ENCODE measurements around the gene UQCRHL. TPM values are rescaled to one million over a fixed set of nuclear protein-coding genes. Genes with fewer than 3 reads are reported as not detected.
A peak's percentile ranks its signal among the peaks of the same experiment; 100 is the strongest.

The UQCRHL gene
- total RNA-seq, 1 donor from 2014 or later: 2.0 TPM

- no peaks in the 10 kb centered on the region for H3K36me3 Mint-ChIP-seq (ENCODE audit: unreplicated experiment)
- H3K4me3 Mint-ChIP-seq (ENCODE audit: unreplicated experiment): peak overlapping the region; percentile 71
- no peak for TF ChIP-seq CTCF (IDR thresholded peaks at IDR 0.05; ENCODE audit: partially characterized antibody, unreplicated experiment)
- DNase-seq: no peak
- H3K9me3 Mint-ChIP-seq (ENCODE audit: unreplicated experiment): peaks cover 6% of the 10 kb centered on the region
- H3K27ac Mint-ChIP-seq (ENCODE audit: unreplicated experiment): no peak overlapping the region
- peaks cover 9% of the 10 kb centered on the region for H3K27me3 Mint-ChIP-seq (ENCODE audit: unreplicated experiment)
- peaks cover 23% of the 10 kb centered on the region for H3K4me1 Mint-ChIP-seq (ENCODE audit: low read depth, unreplicated experiment)
Observed at GRCh38 chr1:15760520-15761211, 46.8 kb downstream of the UQCRHL start.

GRCh38 chr1:15758953-15759661, 48.3 kb downstream of the UQCRHL start:
- DNase-seq: peak; percentile 52
- peaks cover 17% of the 10 kb centered on the region for H3K4me1 Mint-ChIP-seq (ENCODE audit: low read depth, unreplicated experiment)
- no peak overlapping the region for H3K27ac Mint-ChIP-seq (ENCODE audit: unreplicated experiment)
- H3K4me3 Mint-ChIP-seq (ENCODE audit: unreplicated experiment): peak overlapping the region; percentile 83
- peaks cover 7% of the 10 kb centered on the region for H3K27me3 Mint-ChIP-seq (ENCODE audit: unreplicated experiment)
- TF ChIP-seq CTCF (IDR thresholded peaks at IDR 0.05; ENCODE audit: partially characterized antibody, unreplicated experiment): no peak
- peaks cover 5% of the 10 kb centered on the region for H3K9me3 Mint-ChIP-seq (ENCODE audit: unreplicated experiment)
- H3K36me3 Mint-ChIP-seq (ENCODE audit: unreplicated experiment): no peaks in the 10 kb centered on the region

- TF ChIP-seq CTCF (IDR thresholded peaks at IDR 0.05; ENCODE audit: partially characterized antibody, unreplicated experiment): no peak
- H3K36me3 Mint-ChIP-seq (ENCODE audit: unreplicated experiment): no peaks in the 10 kb centered on the region
- peak; percentile 63 for DNase-seq
- peaks cover 5% of the 10 kb centered on the region for H3K9me3 Mint-ChIP-seq (ENCODE audit: unreplicated experiment)
- peak within 1 kb of the TSS; percentile 52 for H3K27ac Mint-ChIP-seq (ENCODE audit: unreplicated experiment)
- peak within 1 kb of the TSS; percentile 83 for H3K4me3 Mint-ChIP-seq (ENCODE audit: unreplicated experiment)
- peaks cover 16% of the 10 kb centered on the region for H3K4me1 Mint-ChIP-seq (ENCODE audit: low read depth, unreplicated experiment)
- H3K27me3 Mint-ChIP-seq (ENCODE audit: unreplicated experiment): peaks cover 7% of the 10 kb centered on the region
Observed at GRCh38 chr1:15758343-15758931, 49.0 kb downstream of the UQCRHL start, which contains the start of gene FBLIM1. FBLIM1 (plus strand) TSS chr1:15758795; CDS start chr1:15764984, 6,189 bp downstream.

- Mint-ChIP-seq H3K27me3 (ENCODE audit: unreplicated experiment) (peaks cover 8% of the 10 kb centered on the region), H3K9me3 (ENCODE audit: unreplicated experiment) (peaks cover 5% of the 10 kb centered on the region), H3K4me1 (ENCODE audit: low read depth, unreplicated experiment) (peaks cover 16% of the 10 kb centered on the region), H3K27ac (ENCODE audit: unreplicated experiment) (peak overlapping the region; percentile 52), H3K4me3 (ENCODE audit: unreplicated experiment) (peak overlapping the region; percentile 78), H3K36me3 (ENCODE audit: unreplicated experiment) (no peaks in the 10 kb centered on the region)
- DNase-seq: peak; percentile 60
- TF ChIP-seq CTCF (IDR thresholded peaks at IDR 0.05; ENCODE audit: partially characterized antibody, unreplicated experiment): no peak
Observed at GRCh38 chr1:15757575-15758342, 49.7 kb downstream of the UQCRHL start.

Other genes starting within 250 kb of the UQCRHL start
- gene AGMAT, start 222.6 kb downstream of the UQCRHL start, total RNA-seq (ENCODE audit: unreplicated experiment): 0.22 TPM
- gene DDI2, start 190.2 kb downstream of the UQCRHL start, total RNA-seq (ENCODE audit: unreplicated experiment): 29.6 TPM
- 66.9 TPM for gene PLEKHM2, start 123.3 kb downstream of the UQCRHL start, total RNA-seq (ENCODE audit: unreplicated experiment)
- 4.1 TPM for gene SLC25A34, start 71.4 kb downstream of the UQCRHL start, total RNA-seq (ENCODE audit: unreplicated experiment)
- gene TMEM82, start 65.2 kb downstream of the UQCRHL start, total RNA-seq (ENCODE audit: unreplicated experiment): not detected
- gene FBLIM1, start 48.9 kb downstream of the UQCRHL start, total RNA-seq (ENCODE audit: unreplicated experiment): 29.9 TPM
- 52.4 TPM for gene SPEN, start 40.1 kb upstream of the UQCRHL start, total RNA-seq (ENCODE audit: unreplicated experiment)
- gene ZBTB17, start 168.5 kb upstream of the UQCRHL start, total RNA-seq (ENCODE audit: unreplicated experiment): 86.9 TPM
- not detected for gene SRARP, start 196.6 kb upstream of the UQCRHL start, total RNA-seq (ENCODE audit: unreplicated experiment)
- not detected for gene HSPB7, start 210.4 kb upstream of the UQCRHL start, total RNA-seq (ENCODE audit: unreplicated experiment)
- 0.34 TPM for gene CLCNKA, start 214.4 kb upstream of the UQCRHL start, total RNA-seq (ENCODE audit: unreplicated experiment)
- gene CLCNKB, start 236.1 kb upstream of the UQCRHL start, total RNA-seq (ENCODE audit: unreplicated experiment): not detected